ENCODE data around the gene ADORA1. TPM values are rescaled to one million over a fixed set of nuclear protein-coding genes. Genes with fewer than 3 reads are reported as not detected.

Gene ADORA1
- total RNA-seq, 1 donor from 2014 or later = 0.21 TPM

- Mint-ChIP-seq H3K27me3 (ENCODE audit: unreplicated experiment) (peaks cover 59% of the 10 kb centered on the region), H3K9me3 (ENCODE audit: unreplicated experiment) (no peaks in the 10 kb centered on the region), H3K36me3 (ENCODE audit: unreplicated experiment) (no peaks in the 10 kb centered on the region), H3K27ac (ENCODE audit: unreplicated experiment) (no peak overlapping the region), H3K4me1 (ENCODE audit: unreplicated experiment) (no peaks in the 10 kb centered on the region), H3K4me3 (ENCODE audit: unreplicated experiment) (no peak overlapping the region)
- TF ChIP-seq CTCF (IDR thresholded peaks at IDR 0.05) = no peak
- no peak for DNase-seq (ENCODE audit: extremely low spot score, unreplicated experiment)
Measured at GRCh38 chr1:203207751-203208150, 80.2 kb downstream of the ADORA1 start.

- no peak overlapping the region for H3K4me3 Mint-ChIP-seq (ENCODE audit: unreplicated experiment)
- no peaks in the 10 kb centered on the region for H3K4me1 Mint-ChIP-seq (ENCODE audit: unreplicated experiment)
- DNase-seq (ENCODE audit: extremely low spot score, unreplicated experiment) = no peak
- H3K36me3 Mint-ChIP-seq (ENCODE audit: unreplicated experiment) = no peaks in the 10 kb centered on the region
- H3K27me3 Mint-ChIP-seq (ENCODE audit: unreplicated experiment) = peaks cover 56% of the 10 kb centered on the region
- no peak overlapping the region for H3K27ac Mint-ChIP-seq (ENCODE audit: unreplicated experiment)
- TF ChIP-seq CTCF (IDR thresholded peaks at IDR 0.05) = no peak
- H3K9me3 Mint-ChIP-seq (ENCODE audit: unreplicated experiment) = no peaks in the 10 kb centered on the region
Measured at GRCh38 chr1:203208181-203208580, 80.7 kb downstream of the ADORA1 start.

- no peak for DNase-seq (ENCODE audit: extremely low spot score, unreplicated experiment)
- Mint-ChIP-seq H3K27ac (ENCODE audit: unreplicated experiment) (no peak overlapping the region), H3K9me3 (ENCODE audit: unreplicated experiment) (no peaks in the 10 kb centered on the region), H3K36me3 (ENCODE audit: unreplicated experiment) (no peaks in the 10 kb centered on the region), H3K27me3 (ENCODE audit: unreplicated experiment) (peaks cover 61% of the 10 kb centered on the region), H3K4me1 (ENCODE audit: unreplicated experiment) (no peaks in the 10 kb centered on the region), H3K4me3 (ENCODE audit: unreplicated experiment) (no peak overlapping the region)
- TF ChIP-seq CTCF (IDR thresholded peaks at IDR 0.05) = no peak
Measured at GRCh38 chr1:203210350-203210749, 82.8 kb downstream of the ADORA1 start.

- no peak for DNase-seq (ENCODE audit: extremely low spot score, unreplicated experiment)
- Mint-ChIP-seq H3K9me3 (ENCODE audit: unreplicated experiment) (no peaks in the 10 kb centered on the region), H3K4me1 (ENCODE audit: unreplicated experiment) (no peaks in the 10 kb centered on the region), H3K27me3 (ENCODE audit: unreplicated experiment) (peaks cover 64% of the 10 kb centered on the region), H3K36me3 (ENCODE audit: unreplicated experiment) (no peaks in the 10 kb centered on the region), H3K27ac (ENCODE audit: unreplicated experiment) (no peak overlapping the region), H3K4me3 (ENCODE audit: unreplicated experiment) (no peak overlapping the region)
- TF ChIP-seq CTCF (IDR thresholded peaks at IDR 0.05) = no peak
Measured at GRCh38 chr1:203210988-203211387, 83.5 kb downstream of the ADORA1 start.

- DNase-seq (ENCODE audit: extremely low spot score, unreplicated experiment) = no peak
- Mint-ChIP-seq H3K27me3 (ENCODE audit: unreplicated experiment) (peaks cover 72% of the 10 kb centered on the region), H3K4me3 (ENCODE audit: unreplicated experiment) (no peak overlapping the region), H3K27ac (ENCODE audit: unreplicated experiment) (no peak overlapping the region), H3K36me3 (ENCODE audit: unreplicated experiment) (no peaks in the 10 kb centered on the region), H3K9me3 (ENCODE audit: unreplicated experiment) (no peaks in the 10 kb centered on the region), H3K4me1 (ENCODE audit: unreplicated experiment) (no peaks in the 10 kb centered on the region)
- TF ChIP-seq CTCF (IDR thresholded peaks at IDR 0.05) = no peak
Measured at GRCh38 chr1:203211812-203212211, 84.3 kb downstream of the ADORA1 start.
